K562 (cell line): ENCODE results near the gene ERLIN1. TPM values are rescaled to one million over a fixed set of nuclear protein-coding genes. Genes with fewer than 3 reads are reported as not detected.

Experiments
- ATAC-seq: fragments of 200-7000 bp; cut with Tn5 transposase; 3 replicates; pipeline ENCODE4 v1.9.1; 2020; ENCODE audit warnings: moderate library complexity
- BruUV-seq: library from RNA; stranded (reverse); fragments of 400-500 nt; replicated peaks from 2 replicates; lab custom pipeline; 2021; lab: Mats Ljungman, UMichigan
- CTCF ChIA-PET: fragments of 300-600 bp; formaldehyde crosslinking; extraction: SDS; loops from one replicate; lab custom pipeline; 2021; ENCODE audit warnings: low intra/inter-chr PET ratio; lab: Yijun Ruan, JAX
- POLR2A ChIA-PET: fragments of 300-600, 350-650 bp; sonication (Branson Sonifier 250); formaldehyde crosslinking; extraction: SDS; loops from one replicate; lab custom pipeline; 2021; ENCODE audit warnings: antibody characterized with exemption, inconsistent platforms; lab: Yijun Ruan, JAX
- DNase-seq, 4 experiments: peaks; one replicate each; pipeline versions ENCODE4 v3.0.0 to v3.0.0-alpha.2; 2011 to 2018; ENCODE audit warnings: low spot score in 3 of 4, mixed read lengths in 3 of 4; ENCODE audit errors: extremely low read depth in 1 of 4
- FAIRE-seq: peaks from 2 replicates; lab custom pipeline; 2011; peaks lifted over from hg19 to GRCh38; lab: Jason Lieb, UNC
- H2AFZ ChIP-seq: 2 replicates; pipeline ENCODE4 v1.6.0; 2011; ENCODE audit warnings: low read depth, low read length, control low read depth, inconsistent platforms
- H3K27ac ChIP-seq: fragments of 200-600 bp; 3 replicates; pipeline ENCODE4 v1.8.0; 2011; ENCODE audit warnings: low read depth, mild to moderate bottlenecking, control low read depth, inconsistent platforms, low read length, moderate library complexity, mixed read lengths; ENCODE audit errors: extremely low read depth
- H3K27me3 ChIP-seq, 2 experiments: fragments of 300-600 bp in 1 of 2; 2 replicates in 1 of 2; 3 replicates in 1 of 2; pipeline versions ENCODE4 v1.6.0 to v1.8.0; 2011; ENCODE audit warnings: inconsistent platforms in 2 of 2, low read length in 2 of 2, mild to moderate bottlenecking in 1 of 2, mixed read lengths in 1 of 2, moderate library complexity in 1 of 2; ENCODE audit not compliant: control insufficient read depth in 2 of 2, insufficient read depth in 2 of 2
- H3K36me3 ChIP-seq: fragments of 300-600 bp; 3 replicates; pipeline ENCODE4 v1.8.0; 2011; ENCODE audit warnings: mild to moderate bottlenecking, low read length, inconsistent platforms; ENCODE audit not compliant: control insufficient read depth, insufficient read depth
- H3K4me1 ChIP-seq, 2 experiments: fragments of 200-600 bp in 1 of 2; replicated peaks in 1 of 2; 2 replicates in 1 of 2; 3 replicates in 1 of 2; pipeline versions ENCODE4 v1.5.1 to v1.8.0; 2011; ENCODE audit warnings: inconsistent platforms in 2 of 2, low read length in 2 of 2, mild to moderate bottlenecking in 1 of 2, mixed read lengths in 1 of 2, moderate library complexity in 1 of 2; ENCODE audit not compliant: control insufficient read depth in 2 of 2, insufficient read depth in 2 of 2
- H3K4me2 ChIP-seq: 2 replicates; pipeline ENCODE4 v1.6.1; 2011; ENCODE audit warnings: low read length, control low read depth, inconsistent platforms, mixed read lengths; ENCODE audit not compliant: insufficient read depth
- H3K4me3 ChIP-seq: fragments of 200-600 bp; sonication (generic), shearing (Covaris generic); 2 replicates; pipeline ENCODE4 v1.5.1; 2016; ENCODE audit warnings: control low read depth, inconsistent platforms
- H3K79me2 ChIP-seq: fragments of 200-600 bp; 3 replicates; pipeline ENCODE4 v1.8.0; 2011; ENCODE audit warnings: low read length, inconsistent platforms; ENCODE audit not compliant: control insufficient read depth, insufficient read depth
- H3K9ac ChIP-seq, 2 experiments: 2 replicates each; pipeline versions ENCODE4 v1.6.0 to v1.6.1; 2011; ENCODE audit warnings: low read depth in 2 of 2, low read length in 2 of 2, control low read depth in 1 of 2, inconsistent platforms in 1 of 2, mild to moderate bottlenecking in 1 of 2, mixed read lengths in 1 of 2; ENCODE audit not compliant: insufficient read depth in 1 of 2
- H3K9me1 ChIP-seq: one replicate; pipeline ENCODE4 v1.6.0; 2011; ENCODE audit warnings: inconsistent platforms, mild to moderate bottlenecking, low read length, moderate library complexity; ENCODE audit not compliant: control insufficient read depth, insufficient read depth
- H3K9me3 ChIP-seq: replicated peaks from 2 replicates; pipeline ENCODE4 v1.5.1; 2011; ENCODE audit warnings: low read depth, low read length, inconsistent platforms; ENCODE audit not compliant: control insufficient read depth, insufficient read depth
- H4K20me1 ChIP-seq: replicated peaks from 2 replicates; pipeline ENCODE4 v1.6.1; 2011; ENCODE audit warnings: low read length, inconsistent platforms, mixed read lengths; ENCODE audit not compliant: control insufficient read depth, insufficient read depth
- ARID3B ChIP-seq: fragments of 250-450 bp; sonication (Bioruptor Pico); IDR thresholded peaks from 2 replicates; pipeline ENCODE4 v1.4.0; 2020; ENCODE audit warnings: borderline replicate concordance
- COPS2 ChIP-seq: fragments of 450-650 bp; conservative IDR thresholded peaks from 2 replicates; pipeline ENCODE4 v1.6.1; 2016; ENCODE audit warnings: mild to moderate bottlenecking, moderate library complexity
- GABPA ChIP-seq: fragments of 200-800 bp; sonication (Bioruptor generic); conservative IDR thresholded peaks from 2 replicates; pipeline ENCODE4 v1.6.1; 2016; ENCODE audit warnings: low read depth, missing genetic modification characterization, missing compliant biosample characterization
- UBTF ChIP-seq, 2 experiments: IDR thresholded peaks; 2 replicates each; pipeline ENCODE4 v1.6.1; 2012; ENCODE audit warnings: improper control_type of control experiment in 2 of 2, low read depth in 2 of 2, low read length in 2 of 2, borderline replicate concordance in 1 of 2
- WGBS: fragments of 100-300 bp; shearing (Covaris generic); methylation state at CpG from one replicate; pipeline ENCODE4 v1.1.6; 2016; ENCODE audit warnings: low coverage, mixed read lengths; ENCODE audit not compliant: insufficient coverage; ENCODE audit errors: missing lambda C conversion rate; 5-methylcytosine and 5-hydroxymethylcytosine counted together
- in situ Hi-C: fragments of 300-500 bp; cut with MboI; formaldehyde crosslinking; loops from 4 replicates; pipeline ENCODE4 v1.15.0; 2018; ENCODE audit warnings: inconsistent platforms, mixed read lengths
- intact Hi-C: fragments of 100-400 bp; cut with micrococcal nuclease; formaldehyde crosslinking; loops from 2 replicates; pipeline ENCODE4 v1.14.2; 2022
- polyA plus RNA-seq, 8 experiments: library from polyadenylated mRNA; depleted of rRNA in 4 of 8; stranded (reverse) in 5 of 8; unstranded in 3 of 8; fragments of >200 nt; fragmentation: Nextera tagmentation in 2 of 8; fragmentation: Illumina TruSeq in 1 of 8; extraction: Ambion mirVana in 2 of 8; extraction: Trizol in 1 of 8; gene quantifications; 2 replicates each; pipeline versions ENCODE4 v1.2.1 to v1.2.3, GENCODE V29; 2011 to 2014; ENCODE audit warnings: inconsistent platforms in 1 of 8, missing spikeins in 1 of 8
- total RNA-seq, 7 experiments: library from RNA; depleted of rRNA in 6 of 7; stranded (reverse); fragments of >200 nt in 6 of 7; fragmentation: Illumina TruSeq in 2 of 7; extraction: Trizol in 2 of 7; gene quantifications; 2 replicates each; pipeline versions ENCODE4 v1.2.1 to v1.2.3, GENCODE V29; 2011 to 2021; ENCODE audit warnings: low replicate concordance in 1 of 7

Gene ERLIN1
- total and polyA plus RNA-seq, 9 of the 15 experiments (the other 6 are each of a cell fraction or from before 2014, with no cell fraction given) = 9.8 to 26.8 (median 15.5) TPM

GRCh38 chr10:100146398-100146797 is 39.4 kb downstream of the ERLIN1 start:
- POLR2A ChIA-PET = interaction anchor here (0.7 kb wide), 3 partner anchors 11 to 16 kb away, joined by 3 read pairs; no protein-coding TSS in a partner anchor
- intact Hi-C loops = no loop called here
- no peak for ATAC-seq

More at GRCh38 chr10:100146398-100146797, 39.4 kb downstream of the ERLIN1 start:
- TF ChIP-seq COPS2 = no peak
- no peak for TF ChIP-seq GABPA
- TF ChIP-seq UBTF (IDR thresholded peaks at IDR 0.05; ENCODE audit: borderline replicate concordance in 1 of 2, low read depth in 2 of 2, low read length in 2 of 2) = no peak
- no peak for TF ChIP-seq ARID3B (CRISPR knock-in tag)
- TF ChIP-seq, all 486 proteins: peak for 0
- H3K9me1 ChIP-seq = no peaks in the 10 kb centered on the region
- no peaks in the 10 kb centered on the region for H3K9me3 ChIP-seq
- no peak overlapping the region for H2AFZ ChIP-seq
- no peaks in the 10 kb centered on the region for H3K4me1 ChIP-seq
- FAIRE-seq (no peak), DNase-seq (no peak)
- 9% methylated on average over 4 of the region's 4 CpGs for WGBS
- H4K20me1 ChIP-seq = no peaks in the 10 kb centered on the region
- no peak overlapping the region for H3K4me2 ChIP-seq
- in situ Hi-C loops = no loop called here
- peaks cover 10% of the 10 kb centered on the region; the same call in 1 of the 3 replicates for H3K36me3 ChIP-seq
- H3K9ac ChIP-seq = no peak overlapping the region
- H3K27me3 ChIP-seq = peaks cover 3 to 14% of the 10 kb centered on the region in 2 experiments; a peak in 3 of 5 replicates
- no peak overlapping the region for H3K4me3 ChIP-seq
- no peak overlapping the region for H3K27ac ChIP-seq
- CTCF ChIA-PET = no interaction called here
- no TSS peak for BruUV-seq
- H3K79me2 ChIP-seq = no peaks in the 10 kb centered on the region
